HepG2 (cell line): ENCODE results near the gene MFNG. TPM values are rescaled to one million over a fixed set of nuclear protein-coding genes. Genes with fewer than 3 reads are reported as not detected.
A peak's percentile ranks its signal among the peaks of the same experiment; 100 is the strongest.

ENCODE experiments used
- AGO1 ChIP-seq: fragments of 200-400 bp; formaldehyde crosslinking; IDR thresholded peaks from 2 replicates; pipeline ENCODE4 v1.6.1; 2017; ENCODE audit warnings: mild to moderate bottlenecking, low read depth, low read length, moderate library complexity; ENCODE audit not compliant: poor library complexity, severe bottlenecking
- AKAP8 ChIP-seq: sonication (generic); formaldehyde crosslinking; IDR thresholded peaks from 2 replicates; pipeline ENCODE4 v1.5.1; 2020; ENCODE audit warnings: mild to moderate bottlenecking, missing genetic modification reagents
- CBX1 ChIP-seq: IDR thresholded peaks from one replicate; pipeline ENCODE4 v1.6.1; 2016; ENCODE audit warnings: antibody characterized with exemption, low read depth
- CREM ChIP-seq, 2 experiments: sonication (generic) in 1 of 2; formaldehyde crosslinking in 1 of 2; IDR thresholded peaks; 2 replicates each; pipeline versions ENCODE4 v1.4.0 to v1.6.1; 2016 to 2020; ENCODE audit warnings: antibody characterized with exemption in 1 of 2, mild to moderate bottlenecking in 1 of 2, missing genetic modification reagents in 1 of 2
- ETV5 ChIP-seq: IDR thresholded peaks from 2 replicates; pipeline ENCODE4 v1.6.1; 2018; ENCODE audit warnings: missing biosample characterization, missing genetic modification reagents, inconsistent platforms, borderline replicate concordance
- HNRNPLL ChIP-seq: fragments of 200-400 bp; formaldehyde crosslinking; IDR thresholded peaks from 2 replicates; pipeline ENCODE4 v1.6.1; 2017; ENCODE audit warnings: mild to moderate bottlenecking, low read depth, low read length; ENCODE audit not compliant: poor library complexity, severe bottlenecking
- KLF16 ChIP-seq, 2 experiments: sonication (generic) in 1 of 2; formaldehyde crosslinking in 1 of 2; IDR thresholded peaks; 2 replicates each; pipeline versions ENCODE4 v1.6.1 to v1.8.0; 2016 to 2023; ENCODE audit warnings: missing genetic modification reagents in 2 of 2, missing compliant biosample characterization in 1 of 2
- PTBP1 ChIP-seq: fragments of 200-400 bp; formaldehyde crosslinking; IDR thresholded peaks from 2 replicates; pipeline ENCODE4 v1.6.1; 2018; ENCODE audit warnings: low read length, low read depth; ENCODE audit not compliant: poor library complexity, severe bottlenecking
- SP4 ChIP-seq: sonication (generic); formaldehyde crosslinking; IDR thresholded peaks from 2 replicates; pipeline ENCODE4 v1.8.1; 2023; ENCODE audit warnings: mild to moderate bottlenecking, missing genetic modification reagents
- TBX3 ChIP-seq: fragments of 450-650 bp; IDR thresholded peaks from 2 replicates; pipeline ENCODE4 v1.6.1; 2017; ENCODE audit warnings: antibody characterized with exemption, mild to moderate bottlenecking, inconsistent platforms, borderline replicate concordance
- TOPORS ChIP-seq: sonication (generic); formaldehyde crosslinking; IDR thresholded peaks from 2 replicates; pipeline ENCODE4 v1.8.0; 2023; ENCODE audit warnings: mild to moderate bottlenecking, missing genetic modification reagents
- XRCC5 ChIP-seq: fragments of 200-400 bp; formaldehyde crosslinking; optimal IDR thresholded peaks from 2 replicates; pipeline ENCODE3; 2017; ENCODE audit warnings: mild to moderate bottlenecking, low read length
- YEATS2 ChIP-seq: sonication (generic); formaldehyde crosslinking; IDR thresholded peaks from 2 replicates; pipeline ENCODE4 v1.4.0; 2020; ENCODE audit warnings: missing genetic modification reagents, borderline replicate concordance
- ZNF296 ChIP-seq: sonication (generic); formaldehyde crosslinking; conservative IDR thresholded peaks from 2 replicates; pipeline ENCODE4 v1.5.0; 2020; ENCODE audit warnings: mild to moderate bottlenecking, missing genetic modification reagents
- ZNF589 ChIP-seq: sonication (generic); formaldehyde crosslinking; conservative IDR thresholded peaks from 2 replicates; pipeline ENCODE4 v1.8.0; 2022; ENCODE audit warnings: mild to moderate bottlenecking, moderate library complexity, missing genetic modification reagents
- ZNF629 ChIP-seq: sonication (generic); formaldehyde crosslinking; conservative IDR thresholded peaks from 2 replicates; pipeline ENCODE4 v1.5.0; 2020; ENCODE audit warnings: missing genetic modification reagents
- ZNF766 ChIP-seq: sonication (generic); formaldehyde crosslinking; IDR thresholded peaks from 2 replicates; pipeline ENCODE4 v1.5.0; 2020; ENCODE audit warnings: missing genetic modification reagents, borderline replicate concordance
- polyA plus RNA-seq, 8 experiments: library from polyadenylated mRNA; depleted of rRNA in 3 of 8; stranded (reverse) in 7 of 8; unstranded in 1 of 8; fragments of >200 nt; fragmentation: Illumina TruSeq in 4 of 8; extraction: Trizol in 4 of 8; gene quantifications; 2 replicates each; pipeline versions ENCODE4 v1.2.1 to v1.2.3, GENCODE V29; 2011 to 2016; ENCODE audit warnings: low read depth in 4 of 8, missing spikeins in 1 of 8, mixed read lengths in 1 of 8; ENCODE audit not compliant: insufficient read depth in 1 of 8
- total RNA-seq, 5 experiments: library from RNA; depleted of rRNA; stranded (reverse); fragments of >200 nt; fragmentation: Illumina TruSeq; extraction: Trizol; gene quantifications; 2 replicates each; pipeline ENCODE4 v1.2.3, GENCODE V29; 2016; ENCODE audit warnings: low read depth in 1 of 5
- TF ChIP-seq, protein P1 (sequence below): sonication (generic); formaldehyde crosslinking; IDR thresholded peaks from 2 replicates; pipeline ENCODE4 v1.5.1; 2020; ENCODE audit warnings: missing genetic modification reagents, mild to moderate bottlenecking, borderline replicate concordance
- TF ChIP-seq, protein P2 (sequence below): sonication (generic); formaldehyde crosslinking; IDR thresholded peaks from 2 replicates; pipeline ENCODE4 v1.4.0; 2020; ENCODE audit warnings: mild to moderate bottlenecking, missing genetic modification reagents
- TF ChIP-seq, protein P3 (sequence below): sonication (generic); formaldehyde crosslinking; IDR thresholded peaks from 2 replicates; pipeline ENCODE4 v1.8.0; 2022; ENCODE audit warnings: missing genetic modification reagents, mild to moderate bottlenecking, borderline replicate concordance
- TF ChIP-seq, protein P4 (sequence below): sonication (generic); formaldehyde crosslinking; IDR thresholded peaks from 2 replicates; pipeline ENCODE4 v1.4.0; 2020; ENCODE audit warnings: missing genetic modification reagents, mild to moderate bottlenecking, borderline replicate concordance

The MFNG gene
- total and polyA plus RNA-seq, 2 of the 13 experiments (the other 11 are each of a cell fraction or from before 2014, with no cell fraction given) = 1.0 to 11.7 TPM

DNA sequence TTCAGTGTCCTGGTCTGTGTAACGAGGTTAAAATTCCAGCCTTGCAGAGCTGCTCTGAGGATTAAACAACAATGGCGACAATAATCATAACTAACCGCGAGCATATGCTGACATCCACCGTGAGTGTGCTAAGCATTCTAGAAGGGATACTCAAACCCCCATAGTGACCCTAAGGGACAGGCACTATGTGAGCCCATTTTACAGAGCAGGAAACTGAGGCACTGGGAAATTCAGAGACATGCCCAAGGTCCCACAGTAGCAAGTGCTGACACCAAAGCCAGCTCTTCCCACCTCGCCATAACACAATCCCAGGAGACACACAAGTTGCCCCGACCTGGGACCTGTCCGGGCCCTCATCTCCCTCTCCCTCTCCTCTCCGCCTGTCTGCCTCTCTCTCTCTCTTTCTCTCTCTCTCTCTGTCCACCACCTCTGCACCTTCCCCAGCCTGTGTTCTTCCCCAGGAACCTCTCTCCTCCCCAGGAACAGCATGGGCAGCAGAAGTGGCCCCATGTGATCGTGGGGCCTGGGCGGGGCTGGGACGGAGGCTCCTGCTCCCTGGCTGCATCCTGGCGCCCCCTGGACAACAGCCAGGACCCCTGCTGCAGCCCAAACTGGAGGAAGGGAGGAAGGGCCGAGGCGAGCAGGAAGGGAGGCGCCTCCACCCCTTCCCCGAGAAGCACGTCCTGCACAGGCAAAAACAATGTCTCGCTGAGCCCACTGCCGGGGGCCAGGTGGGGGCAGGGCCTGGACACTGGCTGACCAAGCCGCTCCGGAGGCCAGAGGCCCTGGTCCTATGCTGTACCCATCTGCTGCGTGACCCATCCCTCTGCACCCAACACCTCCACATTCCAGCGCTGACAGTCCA lies 14.8 kb upstream of the MFNG start (continued):
- TF ChIP-seq, protein P1, sequence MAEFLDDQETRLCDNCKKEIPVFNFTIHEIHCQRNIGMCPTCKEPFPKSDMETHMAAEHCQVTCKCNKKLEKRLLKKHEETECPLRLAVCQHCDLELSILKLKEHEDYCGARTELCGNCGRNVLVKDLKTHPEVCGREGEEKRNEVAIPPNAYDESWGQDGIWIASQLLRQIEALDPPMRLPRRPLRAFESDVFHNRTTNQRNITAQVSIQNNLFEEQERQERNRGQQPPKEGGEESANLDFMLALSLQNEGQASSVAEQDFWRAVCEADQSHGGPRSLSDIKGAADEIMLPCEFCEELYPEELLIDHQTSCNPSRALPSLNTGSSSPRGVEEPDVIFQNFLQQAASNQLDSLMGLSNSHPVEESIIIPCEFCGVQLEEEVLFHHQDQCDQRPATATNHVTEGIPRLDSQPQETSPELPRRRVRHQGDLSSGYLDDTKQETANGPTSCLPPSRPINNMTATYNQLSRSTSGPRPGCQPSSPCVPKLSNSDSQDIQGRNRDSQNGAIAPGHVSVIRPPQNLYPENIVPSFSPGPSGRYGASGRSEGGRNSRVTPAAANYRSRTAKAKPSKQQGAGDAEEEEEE (CRISPR knock-in tag) = 0 out of 2 replicates have a peak, but pooled peaks have one; percentile 36
- TF ChIP-seq AKAP8 (CRISPR knock-in tag) = peak; percentile 17; the same call in 1 of the 2 replicates
- peak; percentile 98 for TF ChIP-seq ZNF629
- TF ChIP-seq, protein P2, sequence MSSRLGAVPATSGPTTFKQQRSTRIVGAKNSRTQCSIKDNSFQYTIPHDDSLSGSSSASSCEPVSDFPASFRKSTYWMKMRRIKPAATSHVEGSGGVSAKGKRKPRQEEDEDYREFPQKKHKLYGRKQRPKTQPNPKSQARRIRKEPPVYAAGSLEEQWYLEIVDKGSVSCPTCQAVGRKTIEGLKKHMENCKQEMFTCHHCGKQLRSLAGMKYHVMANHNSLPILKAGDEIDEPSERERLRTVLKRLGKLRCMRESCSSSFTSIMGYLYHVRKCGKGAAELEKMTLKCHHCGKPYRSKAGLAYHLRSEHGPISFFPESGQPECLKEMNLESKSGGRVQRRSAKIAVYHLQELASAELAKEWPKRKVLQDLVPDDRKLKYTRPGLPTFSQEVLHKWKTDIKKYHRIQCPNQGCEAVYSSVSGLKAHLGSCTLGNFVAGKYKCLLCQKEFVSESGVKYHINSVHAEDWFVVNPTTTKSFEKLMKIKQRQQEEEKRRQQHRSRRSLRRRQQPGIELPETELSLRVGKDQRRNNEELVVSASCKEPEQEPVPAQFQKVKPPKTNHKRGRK (CRISPR knock-in tag) = peak; percentile 72; the same call in 1 of the 2 replicates
- TF ChIP-seq ZNF296 = 0 out of 2 replicates have a peak, but pooled peaks have one; percentile 50
- TF ChIP-seq, protein P3, sequence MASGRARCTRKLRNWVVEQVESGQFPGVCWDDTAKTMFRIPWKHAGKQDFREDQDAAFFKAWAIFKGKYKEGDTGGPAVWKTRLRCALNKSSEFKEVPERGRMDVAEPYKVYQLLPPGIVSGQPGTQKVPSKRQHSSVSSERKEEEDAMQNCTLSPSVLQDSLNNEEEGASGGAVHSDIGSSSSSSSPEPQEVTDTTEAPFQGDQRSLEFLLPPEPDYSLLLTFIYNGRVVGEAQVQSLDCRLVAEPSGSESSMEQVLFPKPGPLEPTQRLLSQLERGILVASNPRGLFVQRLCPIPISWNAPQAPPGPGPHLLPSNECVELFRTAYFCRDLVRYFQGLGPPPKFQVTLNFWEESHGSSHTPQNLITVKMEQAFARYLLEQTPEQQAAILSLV (CRISPR knock-in tag) = peak; percentile 64; the same call in 1 of the 2 replicates
- 0 out of 2 replicates have a peak, but pooled peaks have one; percentile 61 for TF ChIP-seq ZNF589 (CRISPR knock-in tag)
- 0 out of 4 replicates have a peak, but pooled peaks of 1 of the 2 experiments have one; percentile 31 for TF ChIP-seq KLF16 (CRISPR knock-in tag; IDR thresholded peaks at IDR 0.05)
- TF ChIP-seq AGO1 = peak; percentile 53
- TF ChIP-seq CBX1 = peak; percentile 36
- peak; percentile 54 for TF ChIP-seq PTBP1
- TF ChIP-seq HNRNPLL = peak; percentile 15
- peak; percentile 9 for TF ChIP-seq XRCC5
- 0 out of 2 replicates have a peak, but pooled peaks have one; percentile 22 for TF ChIP-seq SP4
- 0 out of 2 replicates have a peak, but pooled peaks have one; percentile 15 for TF ChIP-seq ZNF766
- TF ChIP-seq ETV5 (CRISPR knock-in tag) = peak; percentile 35; the same call in 1 of the 2 replicates
- TF ChIP-seq, protein P4, sequence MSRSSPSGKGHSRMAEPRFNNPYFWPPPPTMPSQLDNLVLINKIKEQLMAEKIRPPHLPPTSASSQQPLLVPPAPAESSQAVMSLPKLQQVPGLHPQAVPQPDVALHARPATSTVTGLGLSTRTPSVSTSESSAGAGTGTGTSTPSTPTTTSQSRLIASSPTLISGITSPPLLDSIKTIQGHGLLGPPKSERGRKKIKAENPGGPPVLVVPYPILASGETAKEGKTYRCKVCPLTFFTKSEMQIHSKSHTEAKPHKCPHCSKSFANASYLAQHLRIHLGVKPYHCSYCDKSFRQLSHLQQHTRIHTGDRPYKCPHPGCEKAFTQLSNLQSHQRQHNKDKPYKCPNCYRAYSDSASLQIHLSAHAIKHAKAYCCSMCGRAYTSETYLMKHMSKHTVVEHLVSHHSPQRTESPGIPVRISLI (CRISPR knock-in tag) = peak; percentile 12; the same call in 1 of the 2 replicates
- no peak for TF ChIP-seq CREM (IDR thresholded peaks at IDR 0.05)
- no peak for TF ChIP-seq CREM (CRISPR knock-in tag; IDR thresholded peaks at IDR 0.05)
- TF ChIP-seq TBX3 = no peak
- peak; percentile 8; the same call in 1 of the 2 replicates for TF ChIP-seq TOPORS (CRISPR knock-in tag)
- TF ChIP-seq YEATS2 = no peak
